Stomach (tissue), 9 donors: ENCODE measurements around the gene CCR5. TPM values are rescaled to one million over a fixed set of nuclear protein-coding genes. Genes with fewer than 3 reads are reported as not detected.

ENCODE experiments used
- DNase-seq, 2 donors: peaks; one replicate each; pipeline versions ENCODE4 v3.0.0 to v3.0.0-alpha.2; 2013 to 2019
- H3K27ac ChIP-seq, 5 donors: fragments of 200-600 bp in 4 of 5; sonication (generic) in 4 of 5; one replicate each; pipeline ENCODE4 v1.5.1; 2013 to 2019; ENCODE audit warnings: mild to moderate bottlenecking in 1 of 5, moderate library complexity in 1 of 5
- H3K27me3 ChIP-seq, 3 donors: fragments of 200-600 bp; sonication (generic); one replicate each; pipeline ENCODE4 v1.5.1; 2017 to 2019; ENCODE audit warnings: mixed run types in 1 of 3
- H3K36me3 ChIP-seq, 4 donors: fragments of 200-600 bp; sonication (generic); 1 replicate in 3 of 4; 2 replicates in 1 of 4; pipeline ENCODE4 v1.5.1; 2016 to 2019
- H3K4me1 ChIP-seq, 4 donors: fragments of 200-600 bp; sonication (generic); one replicate each; pipeline ENCODE4 v1.5.1; 2016 to 2019
- H3K4me3 ChIP-seq, 4 donors: fragments of 200-600 bp; sonication (generic) in 3 of 4; one replicate each; pipeline ENCODE4 v1.5.1; 2016 to 2019; ENCODE audit warnings: mild to moderate bottlenecking in 1 of 4
- H3K9me3 ChIP-seq, 4 donors: fragments of 200-600 bp; sonication (generic); one replicate each; pipeline ENCODE4 v1.5.1; 2016 to 2019
- CTCF ChIP-seq, 7 experiments: fragments of 450-650 bp in 4 of 7; fragments of 200-600 bp in 3 of 7; sonication (generic) in 3 of 7; IDR thresholded peaks; one replicate each; pipeline ENCODE4 v1.5.1; 2016 to 2019; ENCODE audit warnings: antibody characterized with exemption in 7 of 7, control low read depth in 2 of 7, mild to moderate bottlenecking in 1 of 7
- EP300 ChIP-seq: sonication (generic); formaldehyde crosslinking; IDR thresholded peaks from one replicate; pipeline ENCODE4 v1.6.1; 2017; ENCODE audit warnings: antibody characterized with exemption
- POLR2A ChIP-seq, 4 donors: fragments of 450-650 bp; IDR thresholded peaks; one replicate each; pipeline ENCODE4 v1.6.1; 2016; ENCODE audit warnings: antibody characterized with exemption in 4 of 4, control low read depth in 2 of 4, mild to moderate bottlenecking in 1 of 4, moderate library complexity in 1 of 4
- POLR2AphosphoS5 ChIP-seq, 3 donors: sonication (generic); formaldehyde crosslinking; IDR thresholded peaks; one replicate each; pipeline ENCODE4 v1.6.1; 2016; ENCODE audit warnings: antibody characterized with exemption in 3 of 3
- WGBS, 5 donors: extraction: QIAGEN DNeasy Blood & Tissue Kit in 3 of 5; methylation state at CpG; one replicate each; pipeline versions ENCODE4 v1.1.5 to v1.1.7; 2013 to 2018; 5-methylcytosine and 5-hydroxymethylcytosine counted together
- intact Hi-C: fragments of 100-400 bp; cut with DNase I; formaldehyde crosslinking; loops from one replicate; pipeline ENCODE4 v1.15.1; 2023; ENCODE audit warnings: low total_unique reads
- polyA plus RNA-seq, 3 donors: library from polyadenylated mRNA; stranded (reverse); fragments of 200-250 nt; gene quantifications; one replicate each; pipeline ENCODE4 v1.2.3, GENCODE V29; 2013
- total RNA-seq, 5 donors: library from RNA; depleted of rRNA; stranded (reverse); fragments of >200 nt; gene quantifications; one replicate each; pipeline versions ENCODE4 v1.1.0 to v1.2.3, GENCODE V29; 2014 to 2016
- donor health status: healthy with polysubstance abuse.
- donor health status: Bipolar disorder and iron deficiency.
- donor health status: healthy.

CCR5 gene
- total and polyA plus RNA-seq, 8 donors: 0.18 to 9.4 (median 0.68) TPM; not detected in 3

- 55 to 74% (median 62%) methylated on average over 3 of the region's 3 CpGs for WGBS, 5 donors
Observed at GRCh38 chr3:46412786-46413298, 42.1 kb downstream of the CCR5 start.

GRCh38 chr3:46413951-46414350 lies 43.2 kb downstream of the CCR5 start:
- intact Hi-C loops: no loop called here
- Histone ChIP-seq H3K27ac (no peak overlapping the region), H3K4me1 (peaks cover 0 to 10% (median 0%) of the 10 kb centered on the region in 4 donors), H3K9me3 (no peaks in the 10 kb centered on the region), H3K36me3 (peaks cover 0 to 6% (median 0%) of the 10 kb centered on the region in 4 donors), H3K4me3 (no peak overlapping the region), H3K27me3 (no peaks in the 10 kb centered on the region)
- TF ChIP-seq CTCF (IDR thresholded peaks at IDR 0.05): no peak
- TF ChIP-seq EP300: no peak
- no peak for TF ChIP-seq POLR2A (IDR thresholded peaks at IDR 0.05)
- TF ChIP-seq POLR2AphosphoS5 (IDR thresholded peaks at IDR 0.05): no peak
- DNase-seq: no peak
- WGBS, 5 donors: 68 to 84% (median 72%) methylated on average over 5 of the region's 5 CpGs

More at GRCh38 chr3:46412786-46413298, 42.1 kb downstream of the CCR5 start:
- Histone ChIP-seq H3K4me3 (no peak overlapping the region), H3K36me3 (peaks cover 0 to 6% (median 0%) of the 10 kb centered on the region in 4 donors), H3K27ac (no peak overlapping the region), H3K4me1 (peaks cover under 1 to 21% (median 5%) of the 10 kb centered on the region in 4 donors), H3K27me3 (no peaks in the 10 kb centered on the region), H3K9me3 (no peaks in the 10 kb centered on the region)
- TF ChIP-seq POLR2AphosphoS5 (IDR thresholded peaks at IDR 0.05) (no peak), POLR2A (IDR thresholded peaks at IDR 0.05) (no peak), CTCF (IDR thresholded peaks at IDR 0.05) (no peak), EP300 (no peak)
- no peak for DNase-seq
- intact Hi-C loops: no loop called here

GRCh38 chr3:46414739-46415138 lies 44.0 kb downstream of the CCR5 start:
- intact Hi-C loops: no loop called here
- 70 to 77% (median 71%) methylated on average over 4 of the region's 4 CpGs for WGBS, 5 donors
- no peaks in the 10 kb centered on the region for H3K9me3 ChIP-seq
- TF ChIP-seq EP300: no peak
- TF ChIP-seq POLR2A (IDR thresholded peaks at IDR 0.05): no peak
- TF ChIP-seq CTCF (IDR thresholded peaks at IDR 0.05): no peak
- no peak for TF ChIP-seq POLR2AphosphoS5 (IDR thresholded peaks at IDR 0.05)
- no peak overlapping the region for H3K27ac ChIP-seq
- peaks cover 0 to 8% (median 0%) of the 10 kb centered on the region in 4 donors for H3K4me1 ChIP-seq
- peaks cover 0 to 5% (median 0%) of the 10 kb centered on the region in 4 donors for H3K36me3 ChIP-seq
- H3K4me3 ChIP-seq: no peak overlapping the region
- H3K27me3 ChIP-seq: no peaks in the 10 kb centered on the region
- no peak for DNase-seq

- Histone ChIP-seq H3K27me3 (no peaks in the 10 kb centered on the region), H3K9me3 (no peaks in the 10 kb centered on the region), H3K4me3 (no peak overlapping the region), H3K27ac (no peak overlapping the region), H3K36me3 (no peaks in the 10 kb centered on the region), H3K4me1 (peaks cover 0 to 8% (median 0%) of the 10 kb centered on the region in 4 donors)
- intact Hi-C loops: no loop called here
- WGBS, 5 donors: 28 to 37% (median 29%) methylated on average over 10 of the region's 10 CpGs
- DNase-seq: peak in 1 of 2 donors; percentile 29
- TF ChIP-seq POLR2AphosphoS5 (IDR thresholded peaks at IDR 0.05): no peak
Observed at GRCh38 chr3:46416125-46416810, 45.5 kb downstream of the CCR5 start.
